Neuron (in vitro differentiated cells): ENCODE measurements around the gene PPARA.

Experiments used
- H2AFZ ChIP-seq: one replicate; pipeline ENCODE4 v1.6.1; 2013; ENCODE audit warnings: low read depth, mild to moderate bottlenecking, inconsistent platforms, low read length, moderate library complexity
- H3K27me3 ChIP-seq: one replicate; pipeline ENCODE4 v1.6.1; 2013; ENCODE audit warnings: low read length; ENCODE audit not compliant: insufficient read depth
- H3K36me3 ChIP-seq: one replicate; pipeline ENCODE4 v1.6.1; 2013; ENCODE audit warnings: low read length; ENCODE audit not compliant: insufficient read depth
- H3K4me1 ChIP-seq: one replicate; pipeline ENCODE4 v1.6.1; 2013; ENCODE audit warnings: low read length; ENCODE audit not compliant: insufficient read depth
- H3K4me3 ChIP-seq: 2 replicates; pipeline ENCODE4 v1.5.1; 2013; ENCODE audit warnings: mild to moderate bottlenecking, low read length, moderate library complexity
- H3K9me3 ChIP-seq: one replicate; pipeline ENCODE4 v1.6.1; 2013; ENCODE audit warnings: low read length

Gene PPARA

DNA sequence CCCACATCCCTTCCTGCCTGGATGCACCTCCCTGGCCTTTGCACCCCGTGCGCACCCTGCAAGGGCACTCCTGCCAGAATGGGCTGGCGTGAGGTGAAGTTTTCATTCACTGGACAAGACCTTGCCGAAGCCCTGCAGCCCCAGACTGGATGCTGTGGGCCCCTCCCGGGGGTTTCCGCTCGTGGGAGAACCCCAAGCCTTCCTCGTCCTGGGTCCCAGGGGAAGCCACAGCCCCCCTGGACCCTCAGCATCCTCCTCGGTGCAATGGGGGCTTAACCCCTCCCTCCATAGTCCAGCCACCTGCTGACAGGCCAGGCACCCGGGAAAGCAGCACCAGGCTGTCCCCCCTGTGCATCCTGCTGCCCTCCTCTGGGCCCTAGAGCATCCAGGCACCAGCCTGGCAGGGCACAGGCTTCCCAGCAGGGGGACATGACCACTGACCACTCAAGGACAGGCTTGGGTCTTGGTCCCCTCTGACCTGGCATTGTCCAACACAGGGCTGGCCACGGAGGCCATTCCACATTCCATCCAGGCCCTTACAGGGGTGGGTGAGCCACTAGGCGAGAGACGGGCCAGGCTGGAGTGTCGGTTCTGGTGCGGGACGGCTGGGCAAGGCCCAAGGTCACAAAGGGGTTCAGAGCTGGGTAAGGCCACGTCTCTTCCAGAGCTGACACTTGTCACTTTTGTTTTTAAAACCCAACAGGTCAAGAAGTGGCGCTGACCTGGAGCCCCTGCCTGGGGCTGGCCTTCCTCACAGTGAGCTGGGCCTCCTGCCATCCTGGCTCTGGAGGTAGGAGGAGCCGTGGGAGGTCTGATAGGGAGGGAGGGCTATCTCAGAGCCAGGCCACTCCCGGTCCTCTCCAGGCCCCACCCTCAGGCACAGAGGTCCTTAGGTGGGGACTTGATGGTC is 41.5 kb upstream of the PPARA start:
- Histone ChIP-seq H3K27me3 (peaks cover 46% of the 10 kb centered on the region), H2AFZ (no peak overlapping the region), H3K9me3 (no peaks in the 10 kb centered on the region), H3K4me1 (peaks cover 9% of the 10 kb centered on the region), H3K4me3 (no peak overlapping the region), H3K36me3 (no peaks in the 10 kb centered on the region)

- Histone ChIP-seq H3K4me1 (peaks cover 9% of the 10 kb centered on the region), H2AFZ (no peak overlapping the region), H3K4me3 (no peak overlapping the region), H3K36me3 (no peaks in the 10 kb centered on the region), H3K9me3 (no peaks in the 10 kb centered on the region), H3K27me3 (peaks cover 46% of the 10 kb centered on the region)
Measured at GRCh38 chr22:46109474-46110003, 40.8 kb upstream of the PPARA start.

DNA sequence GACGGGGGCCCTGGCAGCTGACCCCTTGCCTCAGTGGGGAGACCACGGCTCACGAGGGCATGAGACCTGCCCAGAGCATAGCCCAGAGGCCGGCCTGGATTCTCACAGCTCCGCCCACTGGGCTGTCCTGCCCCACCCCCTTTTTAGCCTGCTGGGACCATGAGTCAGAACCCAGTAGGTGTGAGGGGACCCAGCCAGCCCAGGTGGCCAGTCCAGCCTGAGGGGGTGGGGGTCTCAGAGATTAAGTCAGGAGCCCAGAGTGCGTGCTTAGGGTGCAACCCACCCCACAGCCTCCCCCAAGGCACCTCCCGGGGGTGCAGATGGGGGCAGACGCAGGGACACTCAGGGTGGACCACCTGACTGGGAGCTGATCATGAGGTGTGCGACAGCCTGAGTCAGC is 40.1 kb upstream of the PPARA start:
- H2AFZ ChIP-seq, result no peak overlapping the region
- H3K9me3 ChIP-seq, result no peaks in the 10 kb centered on the region
- H3K4me1 ChIP-seq, result peaks cover 9% of the 10 kb centered on the region
- no peak overlapping the region for H3K4me3 ChIP-seq
- no peaks in the 10 kb centered on the region for H3K36me3 ChIP-seq
- peaks cover 46% of the 10 kb centered on the region for H3K27me3 ChIP-seq

- H3K4me3 ChIP-seq, result no peak overlapping the region
- H3K9me3 ChIP-seq, result no peaks in the 10 kb centered on the region
- peaks cover 9% of the 10 kb centered on the region for H3K4me1 ChIP-seq
- peaks cover 37% of the 10 kb centered on the region for H3K27me3 ChIP-seq
- H2AFZ ChIP-seq, result no peak overlapping the region
- no peaks in the 10 kb centered on the region for H3K36me3 ChIP-seq
Measured at GRCh38 chr22:46111645-46112306, 38.5 kb upstream of the PPARA start.

DNA sequence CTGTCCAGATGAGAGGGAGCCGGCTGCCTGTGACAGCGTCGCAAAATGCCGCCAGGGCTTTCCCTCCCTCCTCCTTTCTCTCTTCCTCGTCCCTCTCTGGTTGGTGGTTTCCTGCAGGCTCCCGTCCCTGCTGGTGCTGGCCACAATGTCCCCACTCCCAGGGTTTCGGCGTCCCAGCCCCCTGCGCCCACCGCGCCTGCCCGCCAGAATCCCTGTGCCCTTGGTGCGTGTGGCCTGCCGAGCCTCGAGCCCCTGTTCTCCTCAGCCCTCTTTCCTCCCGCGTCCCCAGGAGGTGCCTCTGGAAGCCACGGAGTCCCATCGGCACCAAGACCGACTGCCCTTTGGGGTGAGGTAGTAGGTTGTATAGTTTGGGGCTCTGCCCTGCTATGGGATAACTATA is 37.9 kb upstream of the PPARA start:
- H3K4me1 ChIP-seq, result peaks cover 9% of the 10 kb centered on the region
- no peak overlapping the region for H2AFZ ChIP-seq
- peaks cover 31% of the 10 kb centered on the region for H3K27me3 ChIP-seq
- H3K36me3 ChIP-seq, result no peaks in the 10 kb centered on the region
- H3K9me3 ChIP-seq, result no peaks in the 10 kb centered on the region
- no peak overlapping the region for H3K4me3 ChIP-seq

DNA sequence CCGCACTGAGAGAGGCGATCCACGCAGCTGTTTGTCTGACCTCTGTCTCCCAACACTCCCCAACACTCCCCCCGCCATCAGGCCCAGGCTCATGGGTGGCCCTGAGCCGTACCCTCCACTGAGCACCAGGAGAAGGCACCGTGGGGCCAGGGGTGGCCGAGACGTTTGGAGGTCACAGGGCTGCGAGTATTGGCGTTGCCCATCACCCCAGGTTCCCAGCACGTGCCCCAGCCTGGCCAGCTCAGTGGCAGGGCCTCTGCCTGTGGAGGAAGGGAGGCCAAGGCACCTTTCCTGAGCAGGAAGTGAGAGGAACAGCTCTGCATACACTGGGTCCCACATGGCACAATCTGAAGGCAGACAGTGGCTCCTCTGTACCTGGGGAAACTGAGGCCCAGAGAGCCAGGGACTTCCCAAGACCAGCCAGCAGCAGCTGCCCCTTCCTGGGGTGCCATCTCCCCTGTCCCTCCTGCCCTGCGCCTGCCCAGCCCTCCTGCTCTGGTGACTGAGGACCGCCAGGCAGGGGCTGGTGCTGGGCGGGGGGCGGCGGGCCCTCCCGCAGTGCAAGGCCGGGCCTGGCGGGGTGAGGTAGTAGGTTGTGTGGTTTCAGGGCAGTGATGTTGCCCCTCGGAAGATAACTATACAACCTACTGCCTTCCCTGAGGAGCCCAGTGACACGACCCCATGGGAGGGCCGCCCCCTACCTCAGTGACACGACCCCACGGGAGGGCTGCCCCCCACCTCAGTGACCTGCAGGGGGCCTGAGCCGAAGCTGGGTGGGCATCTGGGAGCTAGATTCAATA is 37.0 kb upstream of the PPARA start:
- H3K4me3 ChIP-seq, result no peak overlapping the region
- H3K9me3 ChIP-seq, result no peaks in the 10 kb centered on the region
- peaks cover 9% of the 10 kb centered on the region for H3K4me1 ChIP-seq
- peaks cover 27% of the 10 kb centered on the region for H3K27me3 ChIP-seq
- no peak overlapping the region for H2AFZ ChIP-seq
- H3K36me3 ChIP-seq, result no peaks in the 10 kb centered on the region

GRCh38 chr22:46113910-46114517 is 36.3 kb upstream of the PPARA start:
- Histone ChIP-seq H3K27me3 (peaks cover 25% of the 10 kb centered on the region), H3K36me3 (no peaks in the 10 kb centered on the region), H3K4me1 (peaks cover 9% of the 10 kb centered on the region), H3K9me3 (no peaks in the 10 kb centered on the region), H2AFZ (no peak overlapping the region), H3K4me3 (no peak overlapping the region)

- Histone ChIP-seq H2AFZ (no peak overlapping the region), H3K36me3 (no peaks in the 10 kb centered on the region), H3K9me3 (no peaks in the 10 kb centered on the region), H3K4me3 (no peak overlapping the region), H3K4me1 (peaks cover 9% of the 10 kb centered on the region), H3K27me3 (peaks cover 25% of the 10 kb centered on the region)
Measured at GRCh38 chr22:46114518-46115387, 35.6 kb upstream of the PPARA start.

GRCh38 chr22:46115388-46115678 is 35.0 kb upstream of the PPARA start:
- peaks cover 25% of the 10 kb centered on the region for H3K27me3 ChIP-seq
- no peaks in the 10 kb centered on the region for H3K36me3 ChIP-seq
- no peak overlapping the region for H3K4me3 ChIP-seq
- H3K9me3 ChIP-seq, result no peaks in the 10 kb centered on the region
- H3K4me1 ChIP-seq, result peaks cover 9% of the 10 kb centered on the region
- H2AFZ ChIP-seq, result no peak overlapping the region

GRCh38 chr22:46115755-46116490 is 34.4 kb upstream of the PPARA start:
- H2AFZ ChIP-seq, result no peak overlapping the region
- no peaks in the 10 kb centered on the region for H3K9me3 ChIP-seq
- peaks cover 9% of the 10 kb centered on the region for H3K4me1 ChIP-seq
- peaks cover 25% of the 10 kb centered on the region for H3K27me3 ChIP-seq
- no peak overlapping the region for H3K4me3 ChIP-seq
- no peaks in the 10 kb centered on the region for H3K36me3 ChIP-seq

GRCh38 chr22:46116491-46116958 is 33.8 kb upstream of the PPARA start:
- Histone ChIP-seq H2AFZ (no peak overlapping the region), H3K36me3 (no peaks in the 10 kb centered on the region), H3K27me3 (peaks cover 25% of the 10 kb centered on the region)

More at GRCh38 chr22:46116491-46116958, 33.8 kb upstream of the PPARA start:
- H3K9me3 ChIP-seq, result no peaks in the 10 kb centered on the region
- H3K4me1 ChIP-seq, result peaks cover 9% of the 10 kb centered on the region
- no peak overlapping the region for H3K4me3 ChIP-seq
